H1 (cell line): ENCODE data around the gene TEX26. TPM values are rescaled to one million over a fixed set of nuclear protein-coding genes. Genes with fewer than 3 reads are reported as not detected.

Source experiments
- CTCF ChIA-PET: fragments of 300-600 bp; sonication (Branson Sonifier 250); formaldehyde crosslinking; loops from one replicate; lab custom pipeline; 2021; ENCODE audit not compliant: partially characterized antibody; lab: Charles Lee
- POLR2A ChIA-PET: fragments of 300-600 bp; sonication (Branson Sonifier 250); formaldehyde crosslinking; loops from one replicate; lab custom pipeline; 2021; ENCODE audit warnings: inconsistent platforms; ENCODE audit not compliant: partially characterized antibody; lab: Charles Lee
- DNase-seq, 2 experiments: peaks; one replicate each; pipeline versions ENCODE4 v3.0.0 to v3.0.0-alpha.2; 2010 to 2022; ENCODE audit warnings: low spot score in 2 of 2, low read depth in 1 of 2, mixed read lengths in 1 of 2
- FAIRE-seq: peaks from 2 replicates; lab custom pipeline; 2011; peaks lifted over from hg19 to GRCh38; lab: Jason Lieb, UNC
- H2AFZ ChIP-seq: 2 replicates; pipeline ENCODE4 v1.8.1; 2012; ENCODE audit warnings: low read length, inconsistent platforms
- H2AK5ac ChIP-seq: 2 replicates; pipeline ENCODE4 v1.6.1; 2013; ENCODE audit warnings: low read depth, low read length
- H2BK120ac ChIP-seq: replicated peaks from 2 replicates; pipeline ENCODE3; 2013; ENCODE audit warnings: low read depth, low read length, inconsistent platforms
- H2BK12ac ChIP-seq: 2 replicates; pipeline ENCODE4 v1.6.1; 2013; ENCODE audit warnings: low read depth, low read length
- H2BK15ac ChIP-seq: 2 replicates; pipeline ENCODE4 v1.6.1; 2013; ENCODE audit warnings: low read length
- H2BK20ac ChIP-seq: 2 replicates; pipeline ENCODE4 v1.6.1; 2013; ENCODE audit warnings: low read length
- H2BK5ac ChIP-seq: 2 replicates; pipeline ENCODE4 v1.6.1; 2013; ENCODE audit warnings: low read depth, low read length
- H3K14ac ChIP-seq: 2 replicates; pipeline ENCODE4 v1.6.1; 2013; ENCODE audit warnings: inconsistent platforms; ENCODE audit not compliant: insufficient read length
- H3K18ac ChIP-seq: 2 replicates; pipeline ENCODE4 v1.6.1; 2013; ENCODE audit warnings: low read length; ENCODE audit errors: extremely low read depth
- H3K23ac ChIP-seq: 2 replicates; pipeline ENCODE4 v1.6.1; 2013; ENCODE audit warnings: inconsistent platforms; ENCODE audit not compliant: insufficient read length
- H3K23me2 ChIP-seq: 2 replicates; pipeline ENCODE4 v1.6.1; 2013; ENCODE audit warnings: low read depth, low read length
- H3K27ac ChIP-seq: 2 replicates; pipeline ENCODE4 v1.6.1; 2011; ENCODE audit warnings: low read depth, low read length, inconsistent platforms
- H3K27me3 ChIP-seq, 4 experiments: replicated peaks in 1 of 4; 1 replicate in 1 of 4; 2 replicates in 3 of 4; pipeline versions ENCODE4 v1.6.1 to v1.8.1; 2011 to 2013; ENCODE audit warnings: low read length in 3 of 4, mild to moderate bottlenecking in 3 of 4, inconsistent platforms in 2 of 4, mixed read lengths in 2 of 4, moderate library complexity in 1 of 4; ENCODE audit not compliant: control insufficient read depth in 3 of 4, insufficient read depth in 3 of 4; ENCODE audit errors: extremely low read depth in 1 of 4
- H3K36me3 ChIP-seq, 4 experiments: 2 replicates each; pipeline versions ENCODE4 v1.6.1 to v1.8.1; 2011 to 2013; ENCODE audit warnings: mild to moderate bottlenecking in 4 of 4, low read length in 3 of 4, moderate library complexity in 2 of 4, control low read depth in 1 of 4, inconsistent platforms in 1 of 4; ENCODE audit not compliant: insufficient read depth in 4 of 4, control insufficient read depth in 2 of 4
- H3K4ac ChIP-seq: replicated peaks from 2 replicates; pipeline ENCODE3; 2013; ENCODE audit warnings: low read length, low read depth, mixed read lengths, inconsistent platforms; ENCODE audit not compliant: insufficient read length
- H3K4me1 ChIP-seq, 4 experiments: replicated peaks in 1 of 4; 1 replicate in 1 of 4; 2 replicates in 3 of 4; pipeline versions ENCODE4 v1.6.1 to v1.8.1; 2011 to 2013; ENCODE audit warnings: low read length in 3 of 4, inconsistent platforms in 2 of 4, mixed read lengths in 1 of 4; ENCODE audit not compliant: insufficient read depth in 4 of 4, control insufficient read depth in 3 of 4
- H3K4me2 ChIP-seq, 2 experiments: 2 replicates each; pipeline versions ENCODE4 v1.6.1 to v1.8.1; 2011 to 2013; ENCODE audit warnings: low read depth in 2 of 2, low read length in 2 of 2, control low read depth in 1 of 2, inconsistent platforms in 1 of 2, mild to moderate bottlenecking in 1 of 2; ENCODE audit not compliant: insufficient read depth in 1 of 2
- H3K4me3 ChIP-seq, 4 experiments: fragments of 200-600, 300-600 bp in 1 of 4; sonication (generic), shearing (Covaris generic), sonication (Bioruptor Twin) in 1 of 4; 2 replicates each; pipeline versions ENCODE4 v1.5.1 to v1.8.1; 2011 to 2016; ENCODE audit warnings: low read length in 4 of 4, low read depth in 3 of 4, control low read depth in 2 of 4, inconsistent platforms in 2 of 4, mild to moderate bottlenecking in 2 of 4, mixed read lengths in 1 of 4, moderate library complexity in 1 of 4; ENCODE audit not compliant: insufficient read depth in 2 of 4; ENCODE audit errors: extremely low read depth in 1 of 4
- H3K56ac ChIP-seq: replicated peaks from 2 replicates; pipeline ENCODE3; 2013; ENCODE audit warnings: low read depth, mild to moderate bottlenecking, mixed read lengths, low read length, inconsistent platforms; ENCODE audit not compliant: insufficient read length
- H3K79me1 ChIP-seq: 2 replicates; pipeline ENCODE4 v1.6.1; 2013; ENCODE audit warnings: low read depth, low read length, control low read depth
- H3K79me2 ChIP-seq, 2 experiments: 2 replicates each; pipeline versions ENCODE4 v1.6.1 to v1.8.1; 2012 to 2013; ENCODE audit warnings: low read length in 2 of 2, mild to moderate bottlenecking in 2 of 2, inconsistent platforms in 1 of 2; ENCODE audit not compliant: insufficient read depth in 2 of 2, control insufficient read depth in 1 of 2
- H3K9ac ChIP-seq, 4 experiments: replicated peaks in 1 of 4; 1 replicate in 1 of 4; 2 replicates in 3 of 4; pipeline versions ENCODE4 v1.6.1 to v1.8.1; 2011 to 2013; ENCODE audit warnings: low read depth in 3 of 4, low read length in 3 of 4, control low read depth in 2 of 4, mild to moderate bottlenecking in 2 of 4, moderate library complexity in 2 of 4, inconsistent platforms in 1 of 4; ENCODE audit errors: extremely low read depth in 1 of 4
- H3K9me3 ChIP-seq, 2 experiments: 2 replicates each; pipeline versions ENCODE4 v1.6.1 to v1.8.1; 2012 to 2013; ENCODE audit warnings: mild to moderate bottlenecking in 2 of 2, moderate library complexity in 2 of 2, control low read depth in 1 of 2, inconsistent platforms in 1 of 2, low read depth in 1 of 2, low read length in 1 of 2, mixed read lengths in 1 of 2; ENCODE audit not compliant: insufficient read depth in 2 of 2
- H4K20me1 ChIP-seq, 2 experiments: replicated peaks in 1 of 2; 2 replicates each; pipeline versions ENCODE3 to v1.8.1; 2011 to 2013; ENCODE audit warnings: inconsistent platforms in 2 of 2, low read length in 2 of 2, mild to moderate bottlenecking in 1 of 2; ENCODE audit not compliant: insufficient read depth in 2 of 2, control insufficient read depth in 1 of 2
- H4K5ac ChIP-seq: 2 replicates; pipeline ENCODE4 v1.6.1; 2013; ENCODE audit warnings: low read length, low read depth, mixed read lengths, inconsistent platforms; ENCODE audit not compliant: insufficient read length
- H4K8ac ChIP-seq: 2 replicates; pipeline ENCODE4 v1.8.0; 2013; ENCODE audit warnings: mild to moderate bottlenecking, moderate library complexity, low read length, inconsistent platforms; ENCODE audit not compliant: insufficient read depth; ENCODE audit errors: extremely low read depth
- H4K91ac ChIP-seq: replicated peaks from 2 replicates; pipeline ENCODE3; 2013; ENCODE audit warnings: low read length, mixed read lengths, inconsistent platforms; ENCODE audit not compliant: insufficient read length
- EP300 ChIP-seq, 2 experiments: IDR thresholded peaks; 1 replicate in 1 of 2; 2 replicates in 1 of 2; pipeline ENCODE4 v1.6.1; 2011 to 2012; ENCODE audit warnings: low read depth in 2 of 2, low read length in 2 of 2, mild to moderate bottlenecking in 2 of 2, borderline replicate concordance in 1 of 2, inconsistent platforms in 1 of 2, moderate library complexity in 1 of 2
- GTF2F1 ChIP-seq: IDR thresholded peaks from 2 replicates; pipeline ENCODE4 v1.6.1; 2012; ENCODE audit warnings: low read depth, low read length, improper control_type of control experiment, borderline replicate concordance
- RBBP5 ChIP-seq: IDR thresholded peaks from 2 replicates; pipeline ENCODE4 v1.7.1; 2012; ENCODE audit warnings: low read depth, mild to moderate bottlenecking, inconsistent platforms, low read length, moderate library complexity, borderline replicate concordance
- SAP30 ChIP-seq: fragments of 300-600 bp; sonication (generic); IDR thresholded peaks from 2 replicates; pipeline ENCODE4 v1.7.1; 2012; ENCODE audit warnings: low read length, moderate library complexity, mild to moderate bottlenecking, inconsistent platforms; ENCODE audit not compliant: insufficient read depth, insufficient replicate concordance
- SP2 ChIP-seq: IDR thresholded peaks from 2 replicates; pipeline ENCODE4 v1.6.1; 2012; ENCODE audit warnings: mild to moderate bottlenecking, low read length, inconsistent platforms
- SP4 ChIP-seq: IDR thresholded peaks from 2 replicates; pipeline ENCODE4 v1.6.1; 2012; ENCODE audit warnings: low read length, inconsistent platforms
- TAF1 ChIP-seq: IDR thresholded peaks from 2 replicates; pipeline ENCODE4 v1.6.1; 2011; ENCODE audit warnings: mild to moderate bottlenecking, low read depth, low read length
- TEAD4 ChIP-seq: IDR thresholded peaks from 2 replicates; pipeline ENCODE4 v1.6.1; 2012; ENCODE audit warnings: low read depth, low read length, inconsistent platforms, mixed read lengths
- USF2 ChIP-seq: IDR thresholded peaks from 2 replicates; pipeline ENCODE4 v1.6.1; 2011; ENCODE audit warnings: low read length, improper control_type of control experiment
- YY1 ChIP-seq: IDR thresholded peaks from 2 replicates; pipeline ENCODE4 v1.6.1; 2011; ENCODE audit warnings: low read depth, mild to moderate bottlenecking, low read length
- WGBS, 2 experiments: shearing (Covaris generic) in 1 of 2; methylation state at CpG; one replicate each; pipeline versions ENCODE4 v1.1.6 to v1.1.7; 2013 to 2015; ENCODE audit warnings: low lambda C conversion rate in 2 of 2, mixed read lengths in 2 of 2, inconsistent platforms in 1 of 2, low coverage in 1 of 2, missing lambda C conversion rate in 1 of 2; ENCODE audit not compliant: insufficient replicate concordance in 2 of 2, insufficient coverage in 1 of 2, insufficient read length in 1 of 2; ENCODE audit errors: extremely low coverage in 1 of 2, missing lambda C conversion rate in 1 of 2; 5-methylcytosine and 5-hydroxymethylcytosine counted together
- polyA plus RNA-seq, 7 experiments: library from polyadenylated mRNA; depleted of rRNA in 3 of 7; stranded (reverse) in 5 of 7; unstranded in 2 of 7; fragments of >200 nt in 5 of 7; fragments of 200-250 nt in 2 of 7; gene quantifications; 1 replicate in 5 of 7; 2 replicates in 1 of 7; 4 replicates in 1 of 7; pipeline versions ENCODE4 v1.2.1 to v1.2.3, GENCODE V29; 2011 to 2013; ENCODE audit warnings: missing spikeins in 2 of 7, mixed read lengths in 2 of 7
- total RNA-seq: library from RNA; stranded (reverse); fragmentation: NEBNext Ultra II Directional; extraction: Animal tissue kit (Norgen Biotek cat#: 25700); gene quantifications from 2 replicates; pipeline ENCODE4 v1.2.1, GENCODE V29; 2021

The TEX26 gene
- total and polyA plus RNA-seq, 2 of the 8 experiments (the other 6 are each of a cell fraction or from before 2014, with no cell fraction given) = not detected

GRCh38 chr13:31001647-31002046 lies 69.2 kb downstream of the TEX26 start:
- H4K8ac ChIP-seq = no peak overlapping the region
- H3K9me3 ChIP-seq = no peaks in the 10 kb centered on the region
- peak in 1 of 2 experiments; percentile 24 for DNase-seq
- no peak overlapping the region for H2BK20ac ChIP-seq
- no peak overlapping the region for H3K9ac ChIP-seq
- H2BK120ac ChIP-seq = no peak overlapping the region
- no peak for TF ChIP-seq EP300 (IDR thresholded peaks at IDR 0.05; ENCODE audit: borderline replicate concordance in 1 of 2, low read depth in 2 of 2, low read length in 2 of 2)
- no peak for TF ChIP-seq SP4
- TF ChIP-seq USF2 = no peak
- no peak for TF ChIP-seq TEAD4
- TF ChIP-seq RBBP5 = no peak
- no peak for TF ChIP-seq GTF2F1
- TF ChIP-seq TAF1 = no peak
- TF ChIP-seq YY1 = no peak
- no peak for TF ChIP-seq SP2
- TF ChIP-seq SAP30 = no peak
- no peak overlapping the region for H2BK5ac ChIP-seq
- ChIA-PET POLR2A (interaction anchor here (1.1 kb wide), 1 partner anchor 9 kb away, joined by 5 read pairs; no protein-coding TSS in a partner anchor), CTCF (interaction anchor here (0.6 to 2.3 kb wide), 5 partner anchors 15 to 204 kb away, joined by 3 to 9 read pairs (median 6); no protein-coding TSS in a partner anchor)
- no peak overlapping the region for H3K4ac ChIP-seq
- no peak overlapping the region for H4K5ac ChIP-seq
- no peaks in the 10 kb centered on the region for H4K20me1 ChIP-seq
- FAIRE-seq = no peak
- no peak overlapping the region for H2BK15ac ChIP-seq
- no peak overlapping the region for H3K14ac ChIP-seq
- H3K23me2 ChIP-seq = no peaks in the 10 kb centered on the region
- no peaks in the 10 kb centered on the region for H3K79me1 ChIP-seq
- no peaks in the 10 kb centered on the region for H3K36me3 ChIP-seq
- H3K4me2 ChIP-seq = no peak overlapping the region
- H2AFZ ChIP-seq = no peak overlapping the region; the same call in 1 of the 2 replicates
- H4K91ac ChIP-seq = no peak overlapping the region
- no peak overlapping the region for H3K27ac ChIP-seq
- no peak overlapping the region for H3K56ac ChIP-seq
- 95% methylated on average over 2 of the region's 2 CpGs; no CpG with 5 or more reads in 1 of the 2 experiments for WGBS, 2 experiments
- H2AK5ac ChIP-seq = no peak overlapping the region
- no peaks in the 10 kb centered on the region for H3K79me2 ChIP-seq
- no peak overlapping the region for H2BK12ac ChIP-seq
- H3K4me1 ChIP-seq = no peaks in the 10 kb centered on the region
- no peaks in the 10 kb centered on the region for H3K27me3 ChIP-seq
- no peak overlapping the region for H3K23ac ChIP-seq
- no peak overlapping the region for H3K18ac ChIP-seq
- no peak overlapping the region for H3K4me3 ChIP-seq
